Measurements from ENCODE around the gene RRAGA.
A peak's percentile ranks its signal among the peaks of the same experiment; 100 is the strongest.
"Not testable (repeated sequence)": the region's sequence is repeated elsewhere in the genome, so short reads cannot be mapped to it uniquely, and the experiment has no call there.

Gene RRAGA, protein sequence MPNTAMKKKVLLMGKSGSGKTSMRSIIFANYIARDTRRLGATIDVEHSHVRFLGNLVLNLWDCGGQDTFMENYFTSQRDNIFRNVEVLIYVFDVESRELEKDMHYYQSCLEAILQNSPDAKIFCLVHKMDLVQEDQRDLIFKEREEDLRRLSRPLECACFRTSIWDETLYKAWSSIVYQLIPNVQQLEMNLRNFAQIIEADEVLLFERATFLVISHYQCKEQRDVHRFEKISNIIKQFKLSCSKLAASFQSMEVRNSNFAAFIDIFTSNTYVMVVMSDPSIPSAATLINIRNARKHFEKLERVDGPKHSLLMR

DNA sequence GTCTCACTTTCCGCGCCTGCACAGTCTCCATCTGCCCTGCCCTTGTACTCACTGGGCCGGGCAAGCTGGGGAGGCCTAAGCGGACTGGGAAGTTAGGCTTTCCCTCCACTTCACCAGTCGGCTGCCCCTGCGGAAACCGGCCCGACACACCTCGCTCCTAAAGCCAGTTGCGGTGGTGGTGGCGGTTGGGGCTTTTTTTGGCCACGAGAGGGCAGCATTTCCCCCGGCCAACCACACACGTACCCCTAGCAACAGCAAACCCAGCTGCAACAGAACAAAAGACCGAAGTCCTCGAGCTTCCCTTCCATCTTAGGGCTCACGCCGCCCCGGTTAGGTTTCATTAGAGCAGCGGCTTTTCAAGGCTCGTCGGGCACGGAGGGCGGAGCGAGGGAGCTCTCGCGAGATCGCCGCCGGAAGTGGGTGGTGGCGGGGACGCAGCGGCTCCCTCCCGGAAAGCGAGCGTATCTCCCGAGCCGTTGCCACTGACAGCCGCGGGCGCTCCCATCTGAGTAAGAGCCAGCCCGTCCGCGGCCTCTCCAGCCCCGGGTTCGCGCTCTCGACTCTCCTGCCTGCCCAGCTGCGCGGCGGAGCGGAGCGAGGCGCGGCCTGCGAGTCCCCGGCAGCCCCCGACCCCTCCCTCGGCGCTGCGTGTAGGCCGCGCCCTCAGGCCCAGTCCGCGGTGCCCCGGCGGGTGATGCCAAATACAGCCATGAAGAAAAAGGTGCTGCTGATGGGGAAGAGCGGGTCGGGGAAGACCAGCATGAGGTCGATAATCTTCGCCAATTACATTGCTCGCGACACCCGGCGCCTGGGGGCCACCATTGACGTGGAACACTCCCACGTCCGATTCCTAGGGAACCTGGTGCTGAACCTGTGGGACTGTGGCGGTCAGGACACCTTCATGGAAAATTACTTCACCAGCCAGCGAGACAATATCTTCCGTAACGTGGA is at the start of gene RRAGA:
RRAGA (plus strand) TSS at position 462 of the 951 bp plus-strand sequence; CDS start at position 695, 233 bp downstream.
- peak; percentile 85 to 90 for DNase-seq (ENCODE audit: low read depth in 2 of 2)

DNA sequence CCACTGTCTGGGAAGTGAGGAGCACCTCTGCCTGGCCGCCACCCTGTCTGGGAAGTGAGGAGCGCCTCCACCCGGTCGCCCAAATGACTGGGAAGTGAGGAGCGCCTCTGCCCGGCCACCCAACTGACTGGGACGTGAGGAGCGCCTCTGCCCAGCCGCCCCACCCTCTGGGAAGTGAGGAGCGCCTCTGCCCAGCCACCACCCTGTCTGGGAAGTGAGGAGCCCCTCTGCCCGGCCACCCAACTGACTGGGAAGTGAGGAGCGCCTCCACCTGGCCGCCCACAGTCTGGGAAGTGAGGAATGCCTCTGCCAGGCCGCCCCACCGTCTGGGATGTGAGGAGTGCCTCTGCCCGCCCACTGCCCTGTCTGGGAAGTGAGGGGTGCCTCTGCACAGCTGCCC is 49.1 kb upstream of the RRAGA start:
- no peak for DNase-seq (ENCODE audit: low read depth in 2 of 2)

DNA sequence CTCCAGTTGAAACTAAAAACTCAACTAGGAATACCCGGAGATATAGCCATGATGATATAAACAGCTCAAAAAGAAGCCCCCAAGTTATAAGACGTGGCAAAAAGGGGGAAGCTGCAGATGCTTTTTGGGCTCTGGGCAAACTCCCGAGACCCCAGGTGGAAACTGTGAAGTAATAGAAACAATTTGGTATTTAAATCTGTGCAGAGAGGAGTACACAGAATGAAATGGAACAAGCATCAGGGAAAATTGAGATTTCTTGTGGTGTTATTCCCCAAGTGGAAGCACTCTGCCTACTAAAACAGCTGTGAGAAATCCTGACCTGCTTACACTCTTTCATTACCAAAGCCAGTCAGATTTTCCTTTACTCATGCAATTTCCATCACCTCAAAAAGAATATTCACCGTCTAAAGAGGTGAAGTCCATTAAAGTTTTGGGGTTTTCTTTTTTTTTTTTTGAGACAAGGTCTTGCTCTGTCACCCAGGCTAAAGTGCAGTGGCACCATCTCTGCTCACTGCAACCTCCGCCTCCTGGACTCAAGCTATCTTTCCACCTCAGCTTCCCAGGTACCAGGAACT is 39.7 kb upstream of the RRAGA start:
- no peak for DNase-seq (ENCODE audit: low read depth in 2 of 2)

DNA sequence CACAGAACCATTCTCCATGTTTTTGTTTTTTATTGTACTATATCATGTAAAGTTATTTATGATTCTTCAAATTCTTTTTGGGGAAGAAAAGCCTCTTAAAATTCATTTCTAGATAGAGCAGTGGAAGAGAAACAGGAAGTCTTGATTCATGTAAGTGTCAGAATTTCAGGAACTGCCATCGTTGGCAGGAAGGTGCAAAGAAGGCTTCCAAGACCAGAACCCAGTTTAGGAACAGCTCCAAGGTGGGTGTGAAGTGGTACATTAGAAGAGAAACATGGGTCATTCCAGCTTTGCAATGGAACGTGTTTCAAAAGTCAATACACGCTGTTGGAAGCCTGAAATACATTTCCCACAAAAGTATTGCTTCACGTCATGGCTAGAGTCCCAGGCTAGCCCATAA is 31.0 kb upstream of the RRAGA start:
- DNase-seq (ENCODE audit: low read depth in 2 of 2) = no peak

DNA sequence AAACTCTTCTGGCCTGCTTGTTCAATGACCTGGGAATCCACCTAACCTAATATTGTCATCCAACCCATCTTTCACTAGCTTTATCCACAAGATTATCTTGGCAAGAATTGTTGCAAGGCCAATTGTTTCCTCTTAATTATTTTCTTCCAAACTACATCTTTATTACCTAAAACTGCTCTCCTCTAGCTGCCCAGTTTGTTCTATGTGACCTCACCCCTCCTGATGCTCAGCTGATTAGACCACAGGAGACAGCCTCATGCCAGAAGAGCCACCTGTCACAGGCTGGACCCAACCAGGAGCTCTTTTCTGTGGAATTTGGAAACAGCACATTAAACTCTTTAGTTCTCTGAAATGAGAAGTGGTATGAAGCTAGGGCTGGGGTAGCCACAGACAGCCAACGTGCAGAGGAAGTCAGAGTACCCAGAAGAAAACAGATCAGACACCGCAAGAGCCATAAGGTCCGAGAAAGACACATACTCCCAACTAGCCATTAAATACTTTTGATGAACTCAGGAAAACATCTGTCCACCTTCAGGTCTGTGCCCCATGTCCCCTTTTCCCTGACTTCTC is 28.3 kb upstream of the RRAGA start:
- no peak for DNase-seq (ENCODE audit: low read depth in 2 of 2)

DNA sequence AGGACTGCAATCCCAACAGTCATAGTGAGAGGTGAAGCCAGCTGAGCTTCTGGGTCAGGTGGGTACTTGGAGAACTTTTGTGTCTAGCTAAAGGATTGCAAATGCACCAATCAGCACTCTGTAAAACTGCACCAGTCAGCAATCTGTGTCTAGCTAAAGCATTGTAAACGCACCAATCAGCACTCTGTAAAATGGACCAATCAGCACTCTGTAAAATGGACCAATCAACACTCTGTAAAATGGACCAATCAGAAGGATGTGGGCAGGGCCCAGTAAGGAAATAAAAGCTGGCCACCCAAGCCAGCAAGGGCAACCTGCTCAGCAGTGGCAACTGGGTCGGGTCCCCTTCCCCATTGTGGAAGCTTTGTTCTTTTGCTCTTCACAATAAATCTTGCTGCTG is 27.6 kb upstream of the RRAGA start:
- not testable (repeated sequence) for DNase-seq (ENCODE audit: low read depth in 2 of 2)

DNA sequence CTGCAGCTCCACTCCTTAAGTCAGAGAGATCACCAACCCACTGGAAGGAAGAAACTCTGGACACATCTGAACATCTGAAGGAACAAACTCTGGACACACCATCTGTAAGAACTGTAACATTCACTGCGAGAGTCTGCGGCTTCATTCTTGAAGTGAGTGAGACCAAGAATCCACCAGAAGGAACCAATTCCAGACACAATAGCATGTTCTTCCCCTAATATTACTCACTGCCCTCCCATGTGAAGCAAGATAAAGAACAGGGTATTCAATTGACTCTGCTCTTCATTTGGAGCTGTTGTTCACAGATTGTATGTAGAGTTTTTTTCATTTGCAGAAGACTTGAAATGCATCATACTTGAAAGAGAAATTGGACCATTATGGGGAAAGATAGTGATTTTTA is 27.0 kb upstream of the RRAGA start:
- DNase-seq (ENCODE audit: low read depth in 2 of 2) = no peak

DNA sequence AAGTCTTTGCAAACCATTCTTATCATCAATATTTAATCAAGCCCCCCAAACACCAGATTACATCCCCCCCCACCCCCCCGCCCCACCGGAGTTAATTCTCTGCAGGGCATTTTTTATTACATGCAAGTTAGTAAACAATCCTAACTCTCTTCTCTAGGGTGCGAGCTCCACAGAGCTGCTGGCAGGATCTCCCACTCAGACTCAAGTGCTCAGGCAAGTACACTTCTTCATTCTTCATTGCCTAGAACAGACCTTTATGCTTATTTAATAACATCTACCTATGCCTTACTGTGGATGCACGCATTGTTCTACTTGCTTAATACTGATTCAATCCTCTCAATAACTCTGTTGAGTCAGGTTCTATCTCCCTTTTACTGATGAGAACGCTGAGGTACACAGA is 26.1 kb upstream of the RRAGA start:
- no peak for DNase-seq (ENCODE audit: low read depth in 2 of 2)

DNA sequence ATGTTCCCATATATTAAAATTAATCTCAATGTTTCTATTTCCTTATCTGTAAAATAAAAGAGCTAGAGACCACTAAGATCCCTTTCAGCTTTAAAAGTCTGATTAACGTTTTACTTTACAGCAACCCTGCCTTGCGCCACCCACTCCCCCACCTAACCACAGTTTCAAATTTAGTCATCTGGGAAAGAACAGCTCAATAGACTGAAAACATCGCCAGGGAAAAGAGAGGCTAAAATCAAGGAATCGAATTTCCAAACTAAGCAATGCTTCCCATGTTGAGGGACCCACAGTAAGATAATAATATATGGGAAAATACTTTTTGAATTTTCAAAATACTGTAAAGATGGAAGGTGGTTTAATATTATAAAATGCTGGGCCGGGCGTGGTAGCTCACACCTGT is 22.9 kb upstream of the RRAGA start:
- no peak for DNase-seq (ENCODE audit: low read depth in 2 of 2)

DNA sequence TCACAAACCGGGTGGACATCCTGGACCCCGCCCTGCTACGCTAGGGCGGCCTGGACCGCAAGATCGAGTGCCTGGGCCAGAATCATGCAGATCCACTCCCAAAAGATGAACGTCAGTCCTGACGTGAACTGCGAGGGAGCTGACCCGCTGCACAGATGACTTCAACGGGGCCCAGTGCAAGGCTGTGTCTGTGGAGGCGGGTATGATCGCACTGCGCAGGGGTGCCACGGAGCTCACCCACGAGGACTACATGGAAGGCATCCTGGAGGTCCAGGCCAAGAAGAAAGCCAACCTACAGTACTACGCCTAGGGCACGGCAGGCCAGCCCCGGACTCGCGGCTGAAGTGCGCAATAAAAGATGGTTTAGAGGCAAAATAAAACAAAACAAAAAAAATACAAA is 21.4 kb upstream of the RRAGA start:
- no peak for DNase-seq (ENCODE audit: low read depth in 2 of 2)

DNA sequence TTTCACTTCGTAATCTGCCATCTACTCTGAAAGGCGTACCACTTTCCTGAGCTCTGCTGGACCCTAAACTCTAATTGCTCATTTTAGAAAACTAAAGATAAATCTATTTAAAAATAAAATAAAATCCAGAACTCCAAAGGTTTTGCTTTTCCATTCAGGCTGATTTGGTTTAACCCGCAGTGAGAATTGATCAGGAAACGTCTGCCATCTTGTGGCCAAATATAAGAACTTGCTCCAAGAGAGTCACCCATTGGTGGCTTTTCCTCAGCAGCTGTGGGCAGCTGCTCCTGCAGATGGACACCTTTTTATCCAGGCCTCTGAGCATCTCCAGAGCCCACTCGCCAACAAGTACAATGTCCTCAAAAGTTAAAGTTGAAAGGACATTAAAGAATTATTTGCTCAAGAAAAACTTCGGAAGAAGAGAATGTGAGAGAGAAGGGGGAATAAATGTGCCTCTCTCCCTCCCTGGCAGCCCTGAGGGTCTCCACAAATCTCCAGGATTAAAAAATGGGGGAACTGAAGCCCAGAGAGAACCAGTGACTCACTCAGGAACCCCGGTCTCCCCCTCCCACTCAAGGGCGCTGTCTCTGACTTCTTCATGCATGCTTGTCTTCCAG is 20.3 kb upstream of the RRAGA start:
- peak in 1 of 2 donors; percentile 6 for DNase-seq (ENCODE audit: low read depth in 2 of 2)

DNA sequence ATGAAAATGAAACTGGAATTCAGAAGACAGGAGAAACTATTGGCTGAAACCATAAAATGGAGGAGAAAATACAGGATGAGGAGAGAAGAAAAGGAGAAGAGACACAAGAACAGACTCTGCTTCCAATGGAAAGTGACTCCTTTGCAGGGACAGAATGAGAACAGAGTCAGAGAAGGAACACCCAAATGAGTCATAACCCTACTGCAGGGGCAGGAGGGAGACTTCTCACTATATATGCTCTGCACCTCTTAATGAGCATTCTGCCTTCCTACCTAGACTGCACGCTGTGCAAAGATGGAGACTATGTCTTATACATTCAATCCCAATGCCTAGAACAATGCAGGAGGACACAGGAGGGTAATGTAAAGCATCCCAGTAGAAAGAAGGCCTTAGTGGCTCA is 18.3 kb upstream of the RRAGA start:
- DNase-seq (ENCODE audit: low read depth in 2 of 2) = no peak

DNA sequence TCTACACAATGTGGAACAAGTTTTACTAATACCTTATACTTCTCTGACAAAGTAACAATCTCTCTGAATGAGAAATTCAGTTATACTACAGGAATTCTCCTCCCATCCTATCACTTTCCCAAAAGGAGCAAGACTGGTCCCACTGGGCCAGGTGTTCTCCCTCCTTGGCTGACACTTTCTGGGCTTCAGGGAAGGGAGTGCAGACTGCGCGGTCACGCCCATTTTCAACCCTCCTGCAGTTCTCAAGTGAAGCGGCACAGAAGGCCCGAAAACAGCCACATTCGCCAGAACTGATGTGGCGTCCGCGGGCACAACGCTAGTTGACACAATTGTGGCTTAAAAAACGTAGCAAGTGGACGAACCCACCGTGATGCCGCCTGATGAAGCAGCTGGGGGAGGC is 16.8 kb upstream of the RRAGA start:
- DNase-seq (ENCODE audit: low read depth in 2 of 2) = no peak

DNA sequence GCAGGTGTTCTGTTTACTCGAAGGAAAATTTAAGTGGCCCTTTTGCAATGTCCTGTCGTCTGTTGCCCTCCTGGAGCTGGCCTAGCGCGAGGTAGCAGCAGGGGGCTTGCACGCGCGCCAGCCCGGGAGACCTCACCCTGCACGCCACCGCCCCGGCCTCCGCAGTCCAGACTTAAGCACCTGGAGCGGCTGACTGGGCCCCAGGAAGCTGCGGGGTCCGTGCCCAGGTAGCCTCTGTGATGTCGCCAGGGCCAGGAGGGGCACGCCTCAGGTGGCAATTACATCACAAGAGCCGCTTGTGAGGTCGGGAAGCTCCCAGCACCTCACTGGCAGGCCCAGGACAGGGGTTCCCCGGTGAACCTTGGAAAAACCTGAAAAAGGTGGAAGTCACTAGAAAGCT is 16.2 kb upstream of the RRAGA start, which contains the start of gene SAXO1:
SAXO1 (minus strand) TSS at position 195 of the 400 bp plus-strand sequence. CDS start 301 bp downstream, outside the sequence.
- DNase-seq (ENCODE audit: low read depth in 2 of 2) = no peak

DNA sequence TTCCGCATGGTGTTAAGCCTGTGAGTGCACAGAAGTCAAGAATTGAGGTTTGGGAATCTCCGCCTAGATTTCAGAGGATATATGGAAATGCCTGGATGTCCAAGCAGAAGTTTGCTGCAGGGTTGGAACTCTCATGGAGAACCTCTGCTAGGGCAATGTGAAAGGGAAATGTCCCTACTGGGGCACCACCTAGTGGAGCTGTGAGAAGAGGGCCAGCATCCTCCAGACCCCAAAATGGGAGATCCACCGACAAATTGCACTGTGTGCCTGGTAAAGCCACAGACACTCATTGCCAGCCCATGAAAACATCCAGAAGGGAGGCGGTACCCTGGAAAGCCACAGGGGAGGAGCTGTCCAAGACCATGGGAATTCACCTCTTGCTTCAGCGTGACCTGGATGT is 12.6 kb upstream of the RRAGA start:
- no peak for DNase-seq (ENCODE audit: low read depth in 2 of 2)

DNA sequence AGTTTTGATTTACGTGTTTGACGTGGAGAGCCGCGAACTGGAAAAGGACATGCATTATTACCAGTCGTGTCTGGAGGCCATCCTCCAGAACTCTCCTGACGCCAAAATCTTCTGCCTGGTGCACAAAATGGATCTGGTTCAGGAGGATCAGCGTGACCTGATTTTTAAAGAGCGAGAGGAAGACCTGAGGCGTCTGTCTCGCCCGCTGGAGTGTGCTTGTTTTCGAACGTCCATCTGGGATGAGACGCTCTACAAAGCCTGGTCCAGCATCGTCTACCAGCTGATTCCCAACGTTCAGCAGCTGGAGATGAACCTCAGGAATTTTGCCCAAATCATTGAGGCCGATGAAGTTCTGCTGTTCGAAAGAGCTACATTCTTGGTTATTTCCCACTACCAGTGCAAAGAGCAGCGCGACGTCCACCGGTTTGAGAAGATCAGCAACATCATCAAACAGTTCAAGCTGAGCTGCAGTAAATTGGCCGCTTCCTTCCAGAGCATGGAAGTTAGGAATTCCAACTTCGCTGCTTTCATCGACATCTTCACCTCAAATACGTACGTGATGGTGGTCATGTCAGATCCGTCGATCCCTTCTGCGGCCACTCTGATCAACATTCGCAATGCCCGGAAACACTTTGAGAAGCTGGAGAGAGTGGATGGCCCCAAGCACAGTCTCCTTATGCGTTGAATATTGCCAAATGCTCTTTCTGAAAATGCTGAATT is 850 bp downstream of the RRAGA start:
- DNase-seq (ENCODE audit: low read depth in 2 of 2) = no peak

DNA sequence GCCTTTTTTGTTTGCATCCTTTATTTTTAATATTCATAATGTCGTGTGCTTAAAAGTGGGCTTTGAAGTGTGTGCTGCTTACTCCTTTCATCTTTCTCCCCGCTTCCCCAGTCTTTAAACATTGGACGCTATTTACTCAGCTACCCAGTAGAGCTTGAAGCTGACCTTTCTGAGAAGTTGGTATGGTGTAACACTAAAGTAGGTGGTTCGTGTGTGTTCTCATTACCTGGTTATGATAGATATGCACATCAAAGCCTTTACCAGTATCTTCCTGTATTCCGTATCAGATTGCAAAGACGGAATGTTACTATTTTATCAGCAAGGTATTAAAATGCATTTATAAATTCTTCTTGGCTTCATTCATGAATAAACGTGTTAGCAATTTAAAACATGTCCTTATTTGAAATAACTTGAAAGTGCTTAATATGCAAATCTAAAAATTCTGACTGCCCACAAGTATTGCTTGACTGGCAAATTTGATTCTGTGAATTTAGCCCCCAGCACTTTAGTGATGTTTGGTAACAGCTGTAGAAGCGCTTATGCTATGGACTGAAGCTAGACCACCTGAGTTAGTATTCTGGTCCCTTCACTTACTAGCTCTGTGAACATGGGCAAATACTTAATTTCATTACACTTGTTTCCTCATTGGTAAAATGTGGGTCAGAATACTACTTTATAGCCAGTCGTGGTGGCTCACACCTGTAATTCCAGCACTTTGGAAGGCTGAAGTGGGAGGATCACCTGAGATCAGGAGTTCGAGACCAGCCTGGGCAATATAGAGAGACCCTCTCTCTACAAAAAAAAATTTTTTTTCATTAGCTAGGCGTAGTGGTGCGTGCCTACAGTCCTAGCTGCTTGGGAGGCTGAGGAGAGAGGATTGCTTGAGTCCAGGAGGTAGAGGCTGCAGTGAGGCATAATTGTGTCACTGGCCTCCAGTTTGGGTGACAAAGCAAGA is 1.7 kb downstream of the RRAGA start:
- no peak for DNase-seq (ENCODE audit: low read depth in 2 of 2)

DNA sequence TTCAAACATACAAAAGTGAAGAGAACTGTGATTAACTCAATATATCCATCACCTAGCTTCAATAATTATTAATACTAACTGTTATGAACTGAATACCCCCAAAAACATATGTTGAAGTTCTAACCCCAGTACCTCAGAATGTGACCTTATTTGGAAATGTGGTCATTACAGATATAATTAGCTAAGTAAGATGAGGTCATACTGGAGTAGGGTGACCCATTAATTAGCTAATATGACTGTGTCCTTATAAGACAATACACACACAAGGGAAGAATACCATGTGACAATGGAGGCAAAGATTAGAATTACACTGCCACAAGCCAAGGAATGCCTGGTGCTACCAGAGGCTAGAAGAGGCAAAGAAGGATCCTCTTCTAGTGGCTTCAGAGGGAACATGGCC is 7.8 kb downstream of the RRAGA start:
- no peak for DNase-seq (ENCODE audit: low read depth in 2 of 2)

DNA sequence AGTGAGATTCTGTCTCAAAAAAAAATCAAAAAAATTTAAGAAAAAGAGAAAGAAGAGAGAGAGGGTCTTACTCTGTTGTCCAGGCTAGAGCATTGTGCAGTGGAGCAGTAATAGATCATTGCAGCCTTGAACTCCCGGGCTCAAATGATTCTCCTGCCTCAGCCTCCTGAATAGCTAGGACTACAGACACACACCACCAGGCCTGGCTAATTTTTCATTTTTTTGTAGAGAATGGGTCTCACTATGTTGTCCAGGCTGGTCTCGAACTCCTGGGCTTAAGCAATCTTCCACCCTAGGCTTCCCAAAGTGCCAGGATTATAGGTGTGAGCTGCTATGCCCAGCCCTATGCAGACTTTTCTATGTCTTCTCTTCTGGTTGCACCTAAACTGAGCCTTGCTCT is 25.0 kb downstream of the RRAGA start:
- DNase-seq (ENCODE audit: low read depth in 2 of 2) = no peak

DNA sequence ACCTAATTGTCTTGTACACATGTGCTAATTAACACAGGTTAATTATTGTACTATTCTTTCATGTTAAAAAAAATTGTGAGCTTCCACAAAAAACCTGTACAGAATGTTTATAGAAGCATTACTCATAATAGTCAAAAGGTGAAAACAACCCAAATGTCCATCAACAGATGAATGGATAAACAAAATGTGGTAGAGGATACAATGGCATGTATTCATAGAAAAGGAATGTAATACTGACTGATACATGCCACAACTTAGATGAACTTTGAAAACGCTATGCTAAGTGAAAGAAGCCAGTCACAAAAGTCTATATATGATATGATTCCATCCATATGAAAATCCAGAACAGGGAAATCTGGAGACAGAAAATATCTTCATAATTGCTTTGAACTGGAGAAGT is 25.6 kb downstream of the RRAGA start:
- no peak for DNase-seq (ENCODE audit: low read depth in 2 of 2)

All from activated CD4-positive, alpha-beta T cell treated with anti-CD3 and anti-CD28 coated beads for 24 hours (primary cell).